K562 (cell line): Measurements from ENCODE around the gene LUC7L3. TPM values are rescaled to one million over a fixed set of nuclear protein-coding genes. Genes with fewer than 3 reads are reported as not detected.

Experiments used
- ATF1 ChIP-seq, 2 experiments: fragments of 450-650 bp in 1 of 2; IDR thresholded peaks; 2 replicates each; pipeline ENCODE4 v1.6.1; 2016; ENCODE audit warnings: missing compliant biosample characterization in 1 of 2, missing genetic modification characterization in 1 of 2
- ELF2 ChIP-seq: fragments of 250-450 bp; sonication (Bioruptor Pico); IDR thresholded peaks from 2 replicates; pipeline ENCODE4 v1.5.0; 2021; ENCODE audit warnings: mild to moderate bottlenecking
- HINFP ChIP-seq: fragments of 450-650 bp; conservative IDR thresholded peaks from 2 replicates; pipeline ENCODE4 v1.6.1; 2016; ENCODE audit warnings: missing genetic modification characterization, low read depth, mild to moderate bottlenecking, control low read depth, missing compliant biosample characterization
- MTA2 ChIP-seq: fragments of 450-650 bp; IDR thresholded peaks from 2 replicates; pipeline ENCODE4 v1.6.1; 2016; ENCODE audit warnings: low read depth
- PHB2 ChIP-seq: fragments of 450-650 bp; IDR thresholded peaks from 2 replicates; pipeline ENCODE4 v1.6.1; 2017; ENCODE audit warnings: low read depth
- PRDM10 ChIP-seq: fragments of 450-650 bp; IDR thresholded peaks from 2 replicates; pipeline ENCODE4 v1.6.1; 2018; ENCODE audit not compliant: partially characterized antibody
- TAF1 ChIP-seq: IDR thresholded peaks from 2 replicates; pipeline ENCODE4 v1.6.1; 2011; ENCODE audit warnings: mild to moderate bottlenecking, low read length, moderate library complexity; ENCODE audit not compliant: insufficient read depth, control insufficient read depth, severe bottlenecking; ENCODE audit errors: extremely low read depth
- TEAD1 ChIP-seq, 2 experiments: fragments of 450-650 bp in 1 of 2; sonication (generic) in 1 of 2; formaldehyde crosslinking; IDR thresholded peaks; 2 replicates each; pipeline versions ENCODE4 v1.4.0 to v1.8.0; 2020 to 2022; ENCODE audit warnings: mild to moderate bottlenecking in 2 of 2, missing genetic modification reagents in 1 of 2
- XRCC3 ChIP-seq: fragments of 450-650 bp; IDR thresholded peaks from 2 replicates; pipeline ENCODE4 v1.6.1; 2017; ENCODE audit warnings: mild to moderate bottlenecking, moderate library complexity
- ZNF146 ChIP-seq: IDR thresholded peaks from one replicate; pipeline ENCODE4 v1.6.1; 2018; ENCODE audit warnings: missing compliant biosample characterization; ENCODE audit not compliant: unreplicated experiment
- ZNF280B ChIP-seq: fragments of 250-450 bp; sonication (Bioruptor Pico); IDR thresholded peaks from 2 replicates; pipeline ENCODE4 v1.5.1; 2021; ENCODE audit warnings: mild to moderate bottlenecking
- ZNF431 ChIP-seq: sonication (generic); formaldehyde crosslinking; IDR thresholded peaks from 2 replicates; pipeline ENCODE4 v1.8.0; 2022; ENCODE audit warnings: mild to moderate bottlenecking, missing genetic modification reagents
- ZNF551 ChIP-seq: fragments of 250-450 bp; sonication (Bioruptor Pico); IDR thresholded peaks from 2 replicates; pipeline ENCODE4 v1.5.0; 2021; ENCODE audit warnings: mild to moderate bottlenecking, moderate library complexity
- polyA plus RNA-seq, 8 experiments: library from polyadenylated mRNA; depleted of rRNA in 4 of 8; stranded (reverse) in 5 of 8; unstranded in 3 of 8; fragments of >200 nt; fragmentation: Nextera tagmentation in 2 of 8; fragmentation: Illumina TruSeq in 1 of 8; extraction: Ambion mirVana in 2 of 8; extraction: Trizol in 1 of 8; gene quantifications; 2 replicates each; pipeline versions ENCODE4 v1.2.1 to v1.2.3, GENCODE V29; 2011 to 2014; ENCODE audit warnings: inconsistent platforms in 1 of 8, missing spikeins in 1 of 8
- total RNA-seq, 7 experiments: library from RNA; depleted of rRNA in 6 of 7; stranded (reverse); fragments of >200 nt in 6 of 7; fragmentation: Illumina TruSeq in 2 of 7; extraction: Trizol in 2 of 7; gene quantifications; 2 replicates each; pipeline versions ENCODE4 v1.2.1 to v1.2.3, GENCODE V29; 2011 to 2021; ENCODE audit warnings: low replicate concordance in 1 of 7
- TF ChIP-seq, protein P1 (sequence below), 2 experiments: fragments of 450-650 bp; IDR thresholded peaks; 2 replicates each; pipeline ENCODE4 v1.6.1; 2018; ENCODE audit warnings: mild to moderate bottlenecking in 2 of 2, low read depth in 1 of 2; ENCODE audit not compliant: partially characterized antibody in 2 of 2

Gene LUC7L3
- total and polyA plus RNA-seq, 9 of the 15 experiments (the other 6 are each of a cell fraction or from before 2014, with no cell fraction given): 80.8 to 284 (median 127) TPM

DNA sequence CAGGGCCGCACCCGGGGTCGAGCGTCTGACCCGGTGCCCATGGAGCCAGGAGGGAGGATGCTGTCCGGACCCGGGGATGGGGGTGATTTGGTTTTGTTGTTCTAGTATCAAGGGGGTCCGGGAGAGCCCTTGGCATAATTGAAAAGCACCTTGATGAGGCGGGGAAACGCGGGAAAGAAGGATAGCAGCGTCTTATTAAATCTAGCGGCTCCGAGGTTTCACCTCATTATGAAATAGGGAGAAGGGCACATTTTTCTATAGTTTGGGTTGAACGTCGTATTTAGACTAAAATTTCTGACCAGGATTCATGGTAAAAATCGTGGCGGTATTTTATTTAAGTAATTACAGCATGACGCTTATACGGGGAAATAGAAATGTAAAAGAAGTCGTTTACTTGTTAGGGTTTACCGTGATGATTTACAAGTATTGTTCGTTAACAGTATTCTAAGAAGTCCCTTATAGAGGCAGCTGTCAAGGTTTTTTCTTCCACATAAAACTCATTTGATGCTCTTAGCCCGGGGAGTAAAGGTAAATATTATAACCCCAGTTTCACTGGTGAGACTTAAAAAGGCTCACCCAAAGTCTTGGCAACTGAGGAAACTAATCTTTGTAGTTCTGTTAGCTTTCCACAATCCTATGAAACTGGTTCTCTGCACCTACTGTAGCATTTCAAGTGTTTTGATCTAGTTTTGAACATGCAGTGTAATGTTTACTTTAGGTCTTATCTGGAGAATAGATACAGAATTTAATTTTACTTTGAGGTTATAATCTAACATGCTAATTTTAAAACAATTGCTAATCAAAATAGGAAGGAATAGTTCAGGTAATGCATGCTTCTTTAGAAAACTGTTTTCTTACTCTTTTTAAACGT lies 756 bp downstream of the LUC7L3 start (continued):
- no peak for TF ChIP-seq ZNF146
- no peak for TF ChIP-seq TEAD1 (CRISPR knock-in tag; IDR thresholded peaks at IDR 0.05)
- TF ChIP-seq ZNF551: no peak
- TF ChIP-seq XRCC3: no peak
- TF ChIP-seq TAF1: no peak
- no peak for TF ChIP-seq PRDM10
- TF ChIP-seq ATF1 (CRISPR knock-in tag; IDR thresholded peaks at IDR 0.05): no peak
- TF ChIP-seq ATF1 (tag; IDR thresholded peaks at IDR 0.05): no peak
- TF ChIP-seq ZNF280B (CRISPR knock-in tag): no peak
- TF ChIP-seq ELF2 (CRISPR knock-in tag): no peak
- TF ChIP-seq, protein P1, sequence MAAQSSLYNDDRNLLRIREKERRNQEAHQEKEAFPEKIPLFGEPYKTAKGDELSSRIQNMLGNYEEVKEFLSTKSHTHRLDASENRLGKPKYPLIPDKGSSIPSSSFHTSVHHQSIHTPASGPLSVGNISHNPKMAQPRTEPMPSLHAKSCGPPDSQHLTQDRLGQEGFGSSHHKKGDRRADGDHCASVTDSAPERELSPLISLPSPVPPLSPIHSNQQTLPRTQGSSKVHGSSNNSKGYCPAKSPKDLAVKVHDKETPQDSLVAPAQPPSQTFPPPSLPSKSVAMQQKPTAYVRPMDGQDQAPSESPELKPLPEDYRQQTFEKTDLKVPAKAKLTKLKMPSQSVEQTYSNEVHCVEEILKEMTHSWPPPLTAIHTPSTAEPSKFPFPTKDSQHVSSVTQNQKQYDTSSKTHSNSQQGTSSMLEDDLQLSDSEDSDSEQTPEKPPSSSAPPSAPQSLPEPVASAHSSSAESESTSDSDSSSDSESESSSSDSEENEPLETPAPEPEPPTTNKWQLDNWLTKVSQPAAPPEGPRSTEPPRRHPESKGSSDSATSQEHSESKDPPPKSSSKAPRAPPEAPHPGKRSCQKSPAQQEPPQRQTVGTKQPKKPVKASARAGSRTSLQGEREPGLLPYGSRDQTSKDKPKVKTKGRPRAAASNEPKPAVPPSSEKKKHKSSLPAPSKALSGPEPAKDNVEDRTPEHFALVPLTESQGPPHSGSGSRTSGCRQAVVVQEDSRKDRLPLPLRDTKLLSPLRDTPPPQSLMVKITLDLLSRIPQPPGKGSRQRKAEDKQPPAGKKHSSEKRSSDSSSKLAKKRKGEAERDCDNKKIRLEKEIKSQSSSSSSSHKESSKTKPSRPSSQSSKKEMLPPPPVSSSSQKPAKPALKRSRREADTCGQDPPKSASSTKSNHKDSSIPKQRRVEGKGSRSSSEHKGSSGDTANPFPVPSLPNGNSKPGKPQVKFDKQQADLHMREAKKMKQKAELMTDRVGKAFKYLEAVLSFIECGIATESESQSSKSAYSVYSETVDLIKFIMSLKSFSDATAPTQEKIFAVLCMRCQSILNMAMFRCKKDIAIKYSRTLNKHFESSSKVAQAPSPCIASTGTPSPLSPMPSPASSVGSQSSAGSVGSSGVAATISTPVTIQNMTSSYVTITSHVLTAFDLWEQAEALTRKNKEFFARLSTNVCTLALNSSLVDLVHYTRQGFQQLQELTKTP (IDR thresholded peaks at IDR 0.05; ENCODE audit: low read depth in 1 of 2, partially characterized antibody in 2 of 2): no peak
- no peak for TF ChIP-seq ZNF431 (CRISPR knock-in tag)
- no peak for TF ChIP-seq PHB2
- TF ChIP-seq MTA2: no peak
- TF ChIP-seq HINFP (tag): no peak
